Heart left ventricle (tissue), 13 donors: ENCODE measurements around the gene DCDC2.

Experiments used
- CTCF ChIP-seq, 12 donors: fragments of 200-600 bp; sonication (generic) in 4 of 12; IDR thresholded peaks; one replicate each; pipeline versions ENCODE4 v1.5.0 to v1.8.0; 2018 to 2022; ENCODE audit warnings: antibody characterized with exemption in 12 of 12, mild to moderate bottlenecking in 5 of 12
- POLR2A ChIP-seq, 2 donors: fragments of 450-650 bp; IDR thresholded peaks; one replicate each; pipeline ENCODE4 v1.6.1; 2017; ENCODE audit warnings: antibody characterized with exemption in 2 of 2, mild to moderate bottlenecking in 2 of 2, moderate library complexity in 2 of 2
- donor health status: ischemic (EF 13 %, LVEDD 7.1; RV severe dilation, severe dysfunction).
- donor health status: DM: no; HTN: yes; CAD: no.
- donor health status: DM: no; HTN: no; CAD: no.
- donor health status: ischemic (EF 25% LVEDD 6.9; RV normal size, moderate dysfunction).
- donor health status: ischemic (EF 25% LVEDD 5.7; RV mildly dilated, moderate dysfunction).
- donor health status: ischemic (EF 35%, LVEDD 5.7; RV mildly dilated, moderate dysfunction).
- donor health status: nonischemic (EF 11% LVEDD 7.7; RV severe dilation, severe dysfunction).
- donor health status: DM: yes; HTN: yes; CAD: no.
- donor health status: PGD.
- donor health status: ischemic (EF 29% LVEDD 5.4; RV normal size, mild dysfunction).
- donor health status: nonischemic (EF 23%, LVEDD 6.1; RV moderate dilation, normal function).

- TF ChIP-seq CTCF (IDR thresholded peaks at IDR 0.05) = no peak
- TF ChIP-seq POLR2A (IDR thresholded peaks at IDR 0.05) = no peak
These were observed 16.8 kb upstream of the DCDC2 start for GRCh38 chr6:24374612-24375011.
